ENCODE measurements around the gene GAN.

The GAN gene

GRCh38 chr16:81397058-81397878 lies 82.5 kb downstream of the GAN start:
- peaks cover 0 to 8% (median 0%) of the 10 kb centered on the region in 5 experiments for H3K9me3 ChIP-seq (ENCODE audit: control extremely low read depth in 1 of 5, control insufficient read depth in 4 of 5, insufficient read depth in 2 of 5, low read depth in 1 of 5, low read length in 4 of 5)
- ChIA-PET POLR2A (no interaction called here), CTCF (interaction anchor here (0.9 to 1.7 kb wide), 5 partner anchors 32 to 333 kb away, joined by 3 to 4 read pairs (median 3); no protein-coding TSS in a partner anchor)
- no peak overlapping the region for H3K27ac ChIP-seq (ENCODE audit: insufficient read depth in 1 of 2, low read depth in 1 of 2, low read length in 2 of 2, poor library complexity in 1 of 2, severe bottlenecking in 2 of 2)
- peaks cover 0 to 8% (median 7%) of the 10 kb centered on the region in 4 experiments for H3K4me1 ChIP-seq (ENCODE audit: control extremely low read depth in 1 of 4, control insufficient read depth in 4 of 4, insufficient read depth in 4 of 4, low read length in 3 of 4)
- no peaks in the 10 kb centered on the region for H3K36me3 ChIP-seq (ENCODE audit: control insufficient read depth in 4 of 4, insufficient read depth in 4 of 4, low read length in 3 of 4)
- no peak overlapping the region for H3K4me3 ChIP-seq (ENCODE audit: control insufficient read depth in 1 of 7, extremely low read depth in 1 of 7, insufficient read depth in 4 of 7, low read depth in 2 of 7, low read length in 6 of 7)
- 88% methylated on average over 18 of the region's 21 CpGs for WGBS (ENCODE audit: insufficient coverage)
- no peaks in the 10 kb centered on the region for H3K27me3 ChIP-seq (replicated peaks in 2 of 5; ENCODE audit: control insufficient read depth in 4 of 5, insufficient read depth in 5 of 5, low read length in 4 of 5)
- DNase-seq = no peak

DNA sequence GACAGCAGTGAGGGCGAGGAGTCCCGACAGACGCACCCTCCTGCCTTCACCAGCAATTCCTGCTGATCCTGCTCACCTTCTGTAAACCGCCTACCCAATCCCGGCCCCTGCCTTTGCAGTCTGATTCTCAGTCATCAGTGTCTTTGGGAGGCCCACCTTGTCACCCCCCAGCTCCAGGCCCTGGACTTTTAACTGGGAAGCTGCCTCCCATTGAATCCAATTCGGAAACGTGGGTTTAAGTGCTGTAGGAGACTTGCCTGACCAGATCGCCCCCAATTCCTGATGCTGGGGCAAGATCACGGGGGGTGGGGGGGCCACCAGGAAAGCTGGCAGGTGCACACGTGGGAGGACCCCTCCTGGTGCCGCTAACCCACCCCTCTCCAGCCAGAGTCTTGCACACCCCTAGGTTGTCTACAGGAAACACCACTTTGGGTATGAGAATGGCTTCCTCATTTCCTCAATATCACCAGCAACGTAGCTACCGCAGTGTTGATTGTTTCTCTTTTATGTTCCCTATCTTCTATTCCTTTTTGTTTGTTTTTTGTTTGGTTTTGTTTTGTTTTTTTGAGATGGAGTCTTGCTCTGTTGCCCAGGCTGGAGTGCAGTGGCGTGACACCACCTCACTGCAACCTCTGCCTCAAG lies 83.2 kb downstream of the GAN start:
- POLR2A ChIA-PET = no interaction called here
- CTCF ChIA-PET = interaction anchor here (0.9 to 1.5 kb wide), 4 partner anchors 32 to 332 kb away, joined by 3 read pairs; no protein-coding TSS in a partner anchor
- Histone ChIP-seq H3K36me3 (ENCODE audit: control insufficient read depth in 4 of 4, insufficient read depth in 4 of 4, low read length in 3 of 4) (no peaks in the 10 kb centered on the region), H3K27ac (ENCODE audit: insufficient read depth in 1 of 2, low read depth in 1 of 2, low read length in 2 of 2, poor library complexity in 1 of 2, severe bottlenecking in 2 of 2) (no peak overlapping the region), H3K4me1 (ENCODE audit: control extremely low read depth in 1 of 4, control insufficient read depth in 4 of 4, insufficient read depth in 4 of 4, low read length in 3 of 4) (peaks cover 0 to 8% (median 7%) of the 10 kb centered on the region in 4 experiments), H3K27me3 (replicated peaks in 2 of 5; ENCODE audit: control insufficient read depth in 4 of 5, insufficient read depth in 5 of 5, low read length in 4 of 5) (no peaks in the 10 kb centered on the region), H3K4me3 (ENCODE audit: control insufficient read depth in 1 of 7, extremely low read depth in 1 of 7, insufficient read depth in 4 of 7, low read depth in 2 of 7, low read length in 6 of 7) (peak overlapping the region in 2 of 7 experiments; percentile 16 to 19), H3K9me3 (ENCODE audit: control extremely low read depth in 1 of 5, control insufficient read depth in 4 of 5, insufficient read depth in 2 of 5, low read depth in 1 of 5, low read length in 4 of 5) (peaks cover 0 to 8% (median 0%) of the 10 kb centered on the region in 5 experiments)
- peak; percentile 25 to 81 (median 76) for DNase-seq
- 60% methylated on average over 12 of the region's 14 CpGs for WGBS (ENCODE audit: insufficient coverage)

- no peak for DNase-seq
- H3K4me3 ChIP-seq (ENCODE audit: control insufficient read depth in 1 of 7, extremely low read depth in 1 of 7, insufficient read depth in 4 of 7, low read depth in 2 of 7, low read length in 6 of 7) = no peak overlapping the region
- peaks cover 0 to 15% (median 11%) of the 10 kb centered on the region in 4 experiments for H3K4me1 ChIP-seq (ENCODE audit: control extremely low read depth in 1 of 4, control insufficient read depth in 4 of 4, insufficient read depth in 4 of 4, low read length in 3 of 4)
- WGBS (ENCODE audit: insufficient coverage) = no CpG with 5 or more reads among the region's 1 CpG
- no peaks in the 10 kb centered on the region for H3K27me3 ChIP-seq (replicated peaks in 2 of 5; ENCODE audit: control insufficient read depth in 4 of 5, insufficient read depth in 5 of 5, low read length in 4 of 5)
- CTCF ChIA-PET = interaction anchor here (0.7 to 1.6 kb wide), 9 partner anchors 17 to 338 kb away, joined by 3 to 5 read pairs (median 4); no protein-coding TSS in a partner anchor
- peaks cover 0 to 8% (median 0%) of the 10 kb centered on the region in 5 experiments for H3K9me3 ChIP-seq (ENCODE audit: control extremely low read depth in 1 of 5, control insufficient read depth in 4 of 5, insufficient read depth in 2 of 5, low read depth in 1 of 5, low read length in 4 of 5)
- H3K27ac ChIP-seq (ENCODE audit: insufficient read depth in 1 of 2, low read depth in 1 of 2, low read length in 2 of 2, poor library complexity in 1 of 2, severe bottlenecking in 2 of 2) = no peak overlapping the region
- POLR2A ChIA-PET = interaction anchor here (0.7 kb wide), 1 partner anchor 192 kb away, joined by 3 read pairs; no protein-coding TSS in a partner anchor
- H3K36me3 ChIP-seq (ENCODE audit: control insufficient read depth in 4 of 4, insufficient read depth in 4 of 4, low read length in 3 of 4) = no peaks in the 10 kb centered on the region
Observed at GRCh38 chr16:81399909-81400308, 85.1 kb downstream of the GAN start.

GRCh38 chr16:81401035-81401950 lies 86.5 kb downstream of the GAN start:
- H3K9me3 ChIP-seq (ENCODE audit: control extremely low read depth in 1 of 5, control insufficient read depth in 4 of 5, insufficient read depth in 2 of 5, low read depth in 1 of 5, low read length in 4 of 5) = peaks cover 0 to 8% (median 0%) of the 10 kb centered on the region in 5 experiments
- DNase-seq = no peak
- no peak overlapping the region for H3K4me3 ChIP-seq (ENCODE audit: control insufficient read depth in 1 of 7, extremely low read depth in 1 of 7, insufficient read depth in 4 of 7, low read depth in 2 of 7, low read length in 6 of 7)
- POLR2A ChIA-PET = no interaction called here
- 95% methylated on average over 18 of the region's 19 CpGs for WGBS (ENCODE audit: insufficient coverage)
- H3K36me3 ChIP-seq (ENCODE audit: control insufficient read depth in 4 of 4, insufficient read depth in 4 of 4, low read length in 3 of 4) = no peaks in the 10 kb centered on the region
- no peaks in the 10 kb centered on the region for H3K27me3 ChIP-seq (replicated peaks in 2 of 5; ENCODE audit: control insufficient read depth in 4 of 5, insufficient read depth in 5 of 5, low read length in 4 of 5)
- H3K27ac ChIP-seq (ENCODE audit: insufficient read depth in 1 of 2, low read depth in 1 of 2, low read length in 2 of 2, poor library complexity in 1 of 2, severe bottlenecking in 2 of 2) = no peak overlapping the region
- H3K4me1 ChIP-seq (ENCODE audit: control extremely low read depth in 1 of 4, control insufficient read depth in 4 of 4, insufficient read depth in 4 of 4, low read length in 3 of 4) = peaks cover 0 to 15% (median 11%) of the 10 kb centered on the region in 4 experiments
- CTCF ChIA-PET = interaction anchor here (1.0 to 1.6 kb wide), 7 partner anchors 9 to 330 kb away, joined by 3 to 6 read pairs (median 4); no protein-coding TSS in a partner anchor

DNA sequence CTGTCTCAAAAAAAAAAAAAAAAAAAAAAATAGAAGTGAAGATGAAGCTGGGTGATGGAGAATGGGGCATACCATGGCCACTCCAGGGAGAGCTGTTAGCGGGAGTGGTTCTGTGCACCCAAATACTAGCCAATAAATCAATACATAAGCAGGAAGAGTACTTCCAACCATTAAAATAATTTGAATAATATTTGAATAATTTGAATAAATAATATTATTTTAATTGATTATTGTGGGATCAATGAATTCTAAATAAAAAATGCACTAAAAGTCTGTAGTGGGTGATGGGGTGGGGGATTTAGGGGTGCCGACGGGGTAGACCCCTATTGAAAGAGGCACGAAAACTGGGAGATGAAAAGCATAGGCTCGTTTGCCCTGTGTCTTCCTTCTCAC lies 88.4 kb downstream of the GAN start:
- no peak overlapping the region for H3K27ac ChIP-seq (ENCODE audit: insufficient read depth in 1 of 2, low read depth in 1 of 2, low read length in 2 of 2, poor library complexity in 1 of 2, severe bottlenecking in 2 of 2)
- 0% methylated on average over 3 of the region's 5 CpGs for WGBS (ENCODE audit: insufficient coverage)
- POLR2A ChIA-PET = no interaction called here
- DNase-seq = no peak
- no peaks in the 10 kb centered on the region for H3K36me3 ChIP-seq (ENCODE audit: control insufficient read depth in 4 of 4, insufficient read depth in 4 of 4, low read length in 3 of 4)
- peaks cover 0 to 13% (median 6%) of the 10 kb centered on the region in 4 experiments for H3K4me1 ChIP-seq (ENCODE audit: control extremely low read depth in 1 of 4, control insufficient read depth in 4 of 4, insufficient read depth in 4 of 4, low read length in 3 of 4)
- no peaks in the 10 kb centered on the region for H3K27me3 ChIP-seq (replicated peaks in 2 of 5; ENCODE audit: control insufficient read depth in 4 of 5, insufficient read depth in 5 of 5, low read length in 4 of 5)
- peak overlapping the region in 4 of 7 experiments; percentile 55 to 72 (median 61) for H3K4me3 ChIP-seq (ENCODE audit: control insufficient read depth in 1 of 7, extremely low read depth in 1 of 7, insufficient read depth in 4 of 7, low read depth in 2 of 7, low read length in 6 of 7)
- H3K9me3 ChIP-seq (ENCODE audit: control extremely low read depth in 1 of 5, control insufficient read depth in 4 of 5, insufficient read depth in 2 of 5, low read depth in 1 of 5, low read length in 4 of 5) = peaks cover 0 to 8% (median 0%) of the 10 kb centered on the region in 5 experiments
- CTCF ChIA-PET = interaction anchor here (0.7 to 2.4 kb wide), 16 partner anchors 8 to 321 kb away, joined by 3 to 6 read pairs (median 4); no protein-coding TSS in a partner anchor

DNA sequence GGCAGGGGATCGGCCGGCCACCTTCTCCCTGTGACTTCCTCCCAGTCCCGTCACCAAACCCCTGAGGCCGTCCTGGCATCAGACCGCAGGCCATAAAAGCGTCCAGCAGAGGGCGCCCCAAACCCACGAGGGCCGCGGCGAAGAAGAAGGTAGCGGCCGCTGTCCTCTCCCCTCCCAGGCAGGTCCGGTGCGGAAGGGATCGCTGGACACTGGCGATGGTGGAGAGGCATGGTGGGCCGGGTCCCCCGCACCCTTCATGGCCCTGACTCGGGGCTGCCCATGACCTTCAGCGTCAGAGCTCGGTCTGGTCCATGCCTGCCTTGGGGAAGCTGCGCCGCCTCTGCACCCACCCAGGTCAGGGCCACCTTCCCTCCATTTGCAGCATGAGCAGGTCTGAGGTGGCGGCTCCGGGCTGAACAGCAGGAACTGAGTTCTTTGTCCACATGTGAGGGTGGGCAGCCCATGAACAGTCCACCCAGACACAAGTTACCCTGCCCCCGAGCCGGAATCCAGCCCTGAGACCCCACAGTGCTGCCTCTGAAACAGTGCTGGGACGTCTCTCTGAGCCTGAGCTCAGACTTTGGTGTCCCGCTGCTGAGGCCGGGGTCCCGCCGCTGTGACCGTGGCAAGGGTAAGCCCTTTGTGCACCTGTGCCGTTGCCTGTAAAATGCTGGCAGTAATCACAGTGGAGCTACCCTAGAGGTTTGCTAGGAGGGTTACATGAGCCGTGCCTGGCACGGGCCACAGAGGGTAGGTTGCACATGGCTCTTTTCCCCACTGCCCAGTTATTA lies 89.0 kb downstream of the GAN start:
- ChIA-PET POLR2A (no interaction called here), CTCF (interaction anchor here (0.6 to 2.4 kb wide), 21 partner anchors 10 to 470 kb away, joined by 3 to 6 read pairs (median 4); no protein-coding TSS in a partner anchor)
- no peak overlapping the region for H3K27ac ChIP-seq (ENCODE audit: insufficient read depth in 1 of 2, low read depth in 1 of 2, low read length in 2 of 2, poor library complexity in 1 of 2, severe bottlenecking in 2 of 2)
- H3K9me3 ChIP-seq (ENCODE audit: control extremely low read depth in 1 of 5, control insufficient read depth in 4 of 5, insufficient read depth in 2 of 5, low read depth in 1 of 5, low read length in 4 of 5) = peaks cover 0 to 8% (median 0%) of the 10 kb centered on the region in 5 experiments
- WGBS (ENCODE audit: insufficient coverage) = 29% methylated on average over 36 of the region's 37 CpGs
- H3K36me3 ChIP-seq (ENCODE audit: control insufficient read depth in 4 of 4, insufficient read depth in 4 of 4, low read length in 3 of 4) = no peaks in the 10 kb centered on the region
- H3K4me1 ChIP-seq (ENCODE audit: control extremely low read depth in 1 of 4, control insufficient read depth in 4 of 4, insufficient read depth in 4 of 4, low read length in 3 of 4) = peaks cover 0 to 8% (median 4%) of the 10 kb centered on the region in 4 experiments
- H3K4me3 ChIP-seq (ENCODE audit: control insufficient read depth in 1 of 7, extremely low read depth in 1 of 7, insufficient read depth in 4 of 7, low read depth in 2 of 7, low read length in 6 of 7) = peak overlapping the region in 5 of 7 experiments; percentile 35 to 72 (median 58)
- H3K27me3 ChIP-seq (replicated peaks in 2 of 5; ENCODE audit: control insufficient read depth in 4 of 5, insufficient read depth in 5 of 5, low read length in 4 of 5) = no peaks in the 10 kb centered on the region
- peak; percentile 80 to 81 (median 80) for DNase-seq

Measured in common myeloid progenitor, CD34-positive (primary cell).